Mesenteric fat pad (tissue), 1 donor: ENCODE data around the gene SIGLEC14. TPM values are rescaled to one million over a fixed set of nuclear protein-coding genes. Genes with fewer than 3 reads are reported as not detected.
"Not testable (repeated sequence)": the region's sequence is repeated elsewhere in the genome, so short reads cannot be mapped to it uniquely, and the experiment has no call there.

Experiments
- DNase-seq: peaks from one replicate; pipeline ENCODE4 v3.0.0-alpha.2; 2020; ENCODE audit warnings: low spot score
- total RNA-seq: library from RNA; stranded (reverse); fragmentation: NEBNext Ultra II Directional; extraction: Animal tissue kit (Norgen Biotek cat#: 25700); gene quantifications from one replicate; pipeline ENCODE4 v1.2.1, GENCODE V29; 2021
- donor health status: DM: yes; HTN: yes; CAD: no.

The SIGLEC14 gene
- total RNA-seq, 1 donor from 2014 or later: 12.5 TPM

DNA sequence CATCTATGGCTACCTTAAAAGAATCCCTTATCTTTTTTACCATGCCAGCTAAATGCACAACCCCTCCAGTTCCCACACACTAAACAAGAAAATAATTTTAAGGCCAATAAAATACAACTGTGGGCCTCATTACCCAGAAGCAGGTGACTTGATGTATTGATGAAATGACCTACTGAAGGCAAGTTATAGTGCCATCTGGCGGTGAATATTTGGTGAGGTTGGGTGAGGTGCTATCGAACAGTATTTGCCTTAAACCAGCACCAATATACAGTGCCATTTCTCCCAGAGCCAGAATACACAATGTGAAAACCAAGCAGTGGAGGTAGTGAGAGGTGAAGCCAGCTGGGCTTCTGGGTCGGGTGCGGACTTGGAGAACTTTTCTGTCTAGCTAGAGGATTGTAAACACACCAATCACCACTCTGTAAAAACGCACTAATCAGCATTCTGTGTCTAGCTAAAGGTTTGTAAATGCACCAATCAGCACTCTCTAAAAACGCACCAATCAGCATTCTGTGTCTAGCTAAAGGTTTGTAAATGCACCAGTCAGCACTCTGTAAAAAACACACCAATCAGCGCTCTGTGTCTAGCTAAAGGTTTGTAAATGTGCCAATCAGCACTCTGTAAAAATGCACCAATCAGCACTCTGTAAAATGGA is 29.4 kb upstream of the SIGLEC14 start:
- DNase-seq: not testable (repeated sequence)

DNA sequence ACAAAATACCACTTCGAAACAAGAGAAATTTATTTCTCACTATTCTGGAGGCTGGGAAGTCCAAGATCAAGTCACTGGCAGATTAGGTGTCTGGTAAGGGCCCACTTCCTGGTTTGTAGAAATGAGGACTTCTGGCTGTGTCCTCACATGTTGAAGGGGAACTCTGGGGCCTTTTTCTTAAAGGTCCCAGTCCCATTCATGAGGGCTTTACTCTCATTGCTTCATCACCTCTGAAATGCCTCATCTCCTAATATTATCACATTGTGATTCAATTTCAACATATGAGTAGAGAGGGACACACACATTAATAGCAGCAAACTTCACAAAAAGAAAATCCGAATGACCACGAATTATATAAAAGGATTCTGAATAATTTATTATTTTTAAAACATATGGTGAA is 21.6 kb upstream of the SIGLEC14 start:
- no peak for DNase-seq

DNA sequence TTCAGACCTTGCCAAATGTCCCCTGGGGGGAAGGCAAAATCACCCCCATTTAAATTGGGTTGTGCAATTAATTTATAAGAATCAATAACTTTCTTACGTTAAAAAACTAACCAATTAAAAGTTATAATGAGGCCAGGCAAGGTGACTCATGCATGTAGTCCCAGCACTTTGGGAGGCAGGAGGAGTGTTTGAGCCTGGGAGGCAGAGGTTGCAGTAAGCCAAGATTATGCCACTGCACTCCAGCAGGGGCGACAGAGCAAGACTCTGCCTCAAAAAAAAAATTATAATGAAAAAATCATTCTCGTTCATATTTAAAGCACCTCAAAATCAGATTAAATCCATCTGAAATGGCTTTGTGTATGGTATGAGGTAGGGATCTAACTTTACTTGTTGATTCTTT is 18.4 kb upstream of the SIGLEC14 start:
- no peak for DNase-seq

DNA sequence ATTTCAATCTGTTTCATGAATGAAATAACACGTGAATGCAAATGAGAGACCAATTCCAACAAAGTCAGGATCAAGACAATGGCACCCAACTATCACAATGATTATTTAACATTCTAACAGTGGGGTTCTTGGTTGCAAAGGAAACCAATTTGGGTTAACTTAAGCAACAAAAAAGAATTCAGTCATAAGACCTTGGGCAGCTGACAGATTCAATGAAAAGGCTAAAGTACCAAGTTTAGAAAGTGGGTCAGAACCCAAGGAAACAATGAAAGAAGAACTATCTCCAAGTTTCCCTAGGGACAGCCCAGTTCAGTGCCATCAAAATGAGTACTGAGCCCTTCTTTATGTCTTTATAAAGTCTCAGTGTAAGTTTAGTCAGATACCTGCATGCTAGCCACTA is 17.5 kb upstream of the SIGLEC14 start:
- no peak for DNase-seq

DNA sequence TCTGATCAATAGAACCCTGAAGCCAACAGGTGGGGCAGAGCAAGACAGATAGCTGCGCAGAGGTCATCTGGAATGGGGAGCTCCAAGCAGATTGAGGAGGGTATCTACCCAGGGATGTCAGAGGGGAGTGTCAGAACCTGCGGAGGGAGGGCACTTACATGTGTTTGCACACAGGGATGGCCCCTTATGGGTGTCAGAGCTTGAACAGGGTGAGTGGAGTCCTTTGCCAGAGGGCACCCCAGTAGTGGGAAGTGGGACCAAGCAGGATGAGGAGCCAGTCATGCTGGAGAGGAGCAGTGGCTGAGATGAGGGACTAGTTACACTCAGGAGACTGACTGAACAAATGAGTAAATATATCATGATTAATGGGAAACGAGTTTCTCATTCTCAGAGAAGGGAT is 17.0 kb upstream of the SIGLEC14 start:
- DNase-seq: no peak

DNA sequence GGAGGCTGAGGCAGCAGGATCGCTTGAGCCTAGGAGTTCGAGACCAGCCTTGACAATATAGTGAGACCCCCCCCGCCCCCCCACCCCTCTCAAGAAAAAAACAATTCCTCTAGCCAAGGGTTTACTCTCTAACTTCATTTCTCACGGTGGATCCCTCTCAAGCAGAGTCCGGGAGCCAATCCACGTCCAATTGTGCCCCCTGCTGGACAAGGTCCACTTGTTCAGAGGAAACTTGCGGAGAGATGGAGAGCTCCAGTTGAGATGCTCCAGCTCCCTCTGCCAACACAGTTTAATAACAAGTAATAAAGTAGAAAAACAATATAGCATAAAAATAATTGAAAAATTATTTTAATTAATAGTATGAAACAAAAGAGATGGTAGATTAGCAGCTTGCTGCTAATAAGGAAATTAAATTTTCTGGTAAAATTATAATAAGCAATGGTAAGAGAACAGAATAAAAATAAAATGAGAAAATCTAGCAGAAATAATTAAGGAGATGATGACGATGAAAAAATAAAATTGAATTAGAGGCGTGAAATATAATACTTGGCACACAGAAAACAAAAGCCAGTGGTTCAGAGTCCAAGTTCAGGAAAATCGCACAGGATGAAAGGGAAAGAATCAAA is 14.5 kb upstream of the SIGLEC14 start:
- no peak for DNase-seq

DNA sequence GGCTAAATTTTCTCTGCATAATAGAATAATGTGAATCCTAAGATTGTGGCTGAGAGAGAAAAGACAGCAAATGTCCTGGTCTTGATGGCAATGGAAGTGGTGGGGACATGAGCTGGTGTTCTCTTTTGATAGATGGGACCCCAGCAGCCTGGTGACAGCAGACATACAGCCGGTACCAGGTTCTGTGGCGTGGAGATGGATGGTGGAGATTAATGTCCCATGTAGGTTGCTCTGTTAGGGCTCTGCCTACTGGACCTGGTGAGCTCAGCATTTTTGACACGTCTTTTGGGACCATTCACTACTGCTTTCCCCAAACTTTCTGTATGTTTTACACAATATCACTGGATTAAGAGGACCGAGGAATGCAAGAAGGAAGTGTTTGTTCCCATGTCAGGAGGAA is 8.2 kb upstream of the SIGLEC14 start:
- no peak for DNase-seq

DNA sequence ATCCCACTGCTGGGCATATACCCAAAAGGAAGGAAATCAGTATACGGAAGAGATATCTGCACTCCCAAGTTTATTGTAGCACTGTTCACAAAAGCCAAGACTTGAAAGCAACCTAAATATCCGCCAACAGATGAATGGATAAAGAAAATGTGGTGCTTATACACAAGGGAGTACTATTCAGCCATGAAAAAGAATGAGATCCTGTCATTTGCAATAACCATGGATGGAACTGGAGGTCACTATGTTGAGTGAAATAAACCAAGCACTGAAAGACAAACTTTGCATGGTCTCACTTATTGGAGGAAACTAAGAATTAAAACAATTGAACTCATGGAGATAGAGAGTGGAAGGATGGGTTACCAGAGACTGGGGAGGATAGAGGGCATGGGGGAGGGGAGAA is 6.5 kb upstream of the SIGLEC14 start:
- DNase-seq: no peak

DNA sequence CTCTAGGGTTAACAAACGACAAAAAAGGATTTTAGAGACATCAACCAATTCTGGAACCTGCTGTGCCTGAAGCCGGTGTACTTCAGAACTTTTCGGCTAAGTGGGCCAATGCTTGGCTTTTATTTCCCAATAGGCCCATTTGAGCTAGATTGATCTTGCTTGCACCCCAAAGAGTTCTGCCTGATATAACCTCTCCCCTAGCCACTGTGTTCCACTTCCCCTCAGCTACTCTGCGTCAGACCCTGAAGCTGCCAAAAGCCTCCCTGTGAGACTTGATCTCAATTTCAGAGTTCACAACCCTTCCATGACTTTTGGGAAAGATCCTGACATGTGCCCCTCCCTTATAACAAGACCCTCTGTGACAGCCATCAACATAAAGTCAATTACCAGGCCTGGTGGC is 5.6 kb upstream of the SIGLEC14 start:
- DNase-seq: no peak

DNA sequence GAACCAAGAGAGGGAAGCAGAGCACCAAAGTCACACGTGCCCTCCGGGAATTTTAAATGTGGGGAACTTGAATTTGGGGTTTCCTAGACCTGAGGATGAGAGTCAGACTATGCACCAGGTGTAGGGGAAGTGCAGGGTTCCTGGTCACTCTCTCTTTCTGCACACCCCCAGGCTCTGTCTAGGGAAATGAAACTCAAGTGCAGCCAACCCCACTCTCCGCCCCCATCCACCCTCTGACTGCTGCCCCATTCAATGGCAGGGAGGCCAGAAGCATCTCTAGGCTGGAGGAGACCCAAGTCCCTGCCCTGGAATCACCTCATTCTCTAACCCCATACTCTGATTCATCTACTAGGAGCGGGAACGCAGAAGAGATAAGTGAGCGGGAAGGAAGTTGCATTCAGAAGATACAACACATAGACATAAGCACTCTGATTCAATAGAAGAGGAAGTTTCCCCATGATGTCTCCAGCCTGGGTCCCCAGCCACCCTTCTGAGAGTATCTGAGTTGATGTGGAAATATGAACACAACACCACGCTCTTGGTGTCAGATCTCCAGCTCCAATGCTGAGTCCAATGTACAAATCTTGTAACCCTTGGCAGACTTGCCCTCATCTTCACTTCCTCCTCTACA is 4.7 kb upstream of the SIGLEC14 start:
- DNase-seq: no peak

DNA sequence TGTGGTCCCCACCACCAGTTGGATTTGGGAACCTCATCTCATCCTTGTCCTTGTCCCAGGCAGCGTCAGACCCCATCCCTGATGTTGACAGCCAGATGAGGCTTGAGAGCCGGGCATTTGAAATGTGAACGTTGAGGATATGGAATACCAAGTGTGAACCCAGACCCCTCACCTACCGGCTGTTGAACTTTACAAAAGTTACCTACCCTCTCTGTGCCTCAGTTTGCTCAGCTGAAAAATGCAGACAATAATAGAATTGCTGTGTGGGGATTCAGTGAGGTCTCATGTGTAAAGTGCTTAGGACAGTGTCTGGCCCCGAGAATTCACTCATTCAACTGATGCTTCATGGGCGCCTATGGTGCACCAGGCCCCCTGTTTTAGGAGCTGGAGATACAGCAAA is 693 bp upstream of the SIGLEC14 start:
- no peak for DNase-seq

DNA sequence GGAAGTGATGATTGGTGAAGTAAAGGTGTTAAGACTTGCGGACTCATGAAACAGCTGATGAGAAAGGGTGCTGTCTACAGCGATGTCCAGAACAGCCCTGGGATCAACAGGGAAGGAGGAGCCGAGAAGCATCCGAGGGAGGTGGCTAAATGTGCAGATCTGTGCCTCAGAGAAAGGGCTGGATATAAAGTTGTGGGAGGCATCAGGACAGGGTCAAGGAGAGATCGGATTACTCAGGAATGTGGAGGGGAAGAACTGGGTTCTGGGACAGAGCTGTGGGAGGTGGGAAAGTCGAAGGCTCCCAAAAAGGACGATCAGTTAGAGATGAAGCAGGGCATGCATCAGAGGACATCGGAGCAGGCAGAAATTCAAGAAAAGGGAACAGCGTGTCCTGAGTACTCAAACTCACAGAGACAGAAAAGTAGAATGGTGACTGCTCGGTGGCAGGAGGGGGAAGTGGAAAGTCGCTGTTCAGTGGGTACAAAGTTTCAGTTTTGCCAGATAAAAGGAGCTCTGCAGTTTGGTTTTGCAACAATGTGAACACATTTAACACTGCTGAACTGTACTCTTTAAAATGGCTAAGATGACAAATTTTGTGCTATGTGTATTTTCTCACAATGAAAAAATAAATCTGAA is 1.9 kb downstream of the SIGLEC14 start:
- DNase-seq: no peak

DNA sequence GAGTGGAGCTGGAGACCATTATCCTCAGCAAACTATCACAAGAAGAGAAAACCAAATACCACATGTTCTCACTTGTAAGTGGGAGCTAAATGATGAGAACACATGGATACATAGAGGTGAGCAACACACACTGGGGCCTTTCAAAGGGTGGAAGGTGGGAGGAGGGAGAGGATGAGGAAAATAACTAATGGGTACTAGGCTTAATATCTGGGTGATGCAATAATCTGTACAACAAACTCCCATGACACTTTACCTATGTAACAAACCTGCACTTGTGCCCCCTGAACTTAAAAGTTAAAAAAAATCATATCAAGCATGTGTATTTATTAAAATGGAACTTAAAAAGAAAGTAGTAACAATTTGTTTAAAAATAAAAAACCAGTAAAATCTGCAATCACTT is 5.0 kb downstream of the SIGLEC14 start:
- no peak for DNase-seq

DNA sequence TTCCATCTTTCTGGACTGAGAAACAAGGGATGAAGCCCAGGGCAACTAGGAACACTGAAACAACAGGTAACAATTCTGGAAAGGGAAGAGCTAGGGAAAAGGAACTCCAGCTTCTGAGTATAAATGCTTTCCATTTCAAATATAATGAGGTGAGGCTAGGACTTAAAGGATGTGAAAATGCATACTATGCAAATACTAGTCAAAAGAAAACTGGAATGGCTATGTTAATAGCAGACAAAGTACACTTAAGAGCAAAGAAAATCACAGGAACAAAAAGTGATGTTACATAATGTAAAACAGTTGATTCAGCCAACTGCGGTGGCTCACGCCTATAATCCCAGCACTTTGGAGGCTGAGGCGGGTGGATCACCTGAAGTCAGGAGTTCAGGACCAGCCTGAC is 6.2 kb downstream of the SIGLEC14 start:
- DNase-seq: no peak

DNA sequence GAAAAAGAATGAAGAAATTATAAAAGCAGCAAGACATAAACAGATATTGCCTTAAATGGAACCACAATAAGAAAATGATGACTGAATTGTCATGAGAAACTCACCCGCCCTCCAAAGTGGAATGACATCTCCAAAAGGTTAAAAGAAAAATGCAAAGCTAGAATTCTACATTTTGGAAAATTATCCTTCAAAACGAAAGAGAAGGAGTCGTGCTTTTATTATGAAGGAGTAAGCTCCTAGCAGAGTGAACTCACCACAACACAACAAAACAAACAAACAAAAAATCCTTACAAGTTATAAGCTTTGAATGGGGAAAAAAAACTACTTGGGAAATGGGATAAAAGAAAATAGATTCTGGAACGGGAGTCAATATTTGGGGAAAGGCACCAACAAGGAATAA is 6.7 kb downstream of the SIGLEC14 start:
- DNase-seq: no peak

DNA sequence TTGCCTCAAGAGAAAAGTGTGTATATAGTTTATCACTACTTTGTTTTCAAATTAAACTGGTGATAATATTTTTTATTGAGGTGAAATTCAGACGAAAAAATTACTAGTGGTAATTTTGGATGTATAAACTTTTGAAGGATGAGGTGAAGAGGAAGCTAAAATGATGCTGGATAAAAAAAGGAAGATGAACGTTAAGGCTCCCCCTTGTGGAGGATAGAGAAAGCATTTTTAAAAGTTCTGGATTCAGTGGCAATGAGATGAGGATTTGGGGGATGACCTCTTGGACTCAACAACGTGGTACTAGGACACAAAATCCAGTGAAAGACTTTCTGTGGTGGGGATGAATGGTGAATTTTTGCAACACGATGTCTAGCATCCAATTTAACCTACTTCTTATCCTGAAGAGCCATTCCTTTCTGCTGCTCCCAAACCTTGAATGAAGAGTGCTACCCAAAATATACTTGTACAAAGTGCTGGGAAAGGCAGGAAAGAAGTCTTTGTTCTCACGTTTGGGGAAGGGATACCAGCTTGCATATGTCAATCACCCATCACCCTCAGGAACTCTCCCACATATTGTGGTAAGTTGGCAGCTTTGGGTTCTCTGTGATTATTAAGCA is 9.2 kb downstream of the SIGLEC14 start:
- DNase-seq: no peak

DNA sequence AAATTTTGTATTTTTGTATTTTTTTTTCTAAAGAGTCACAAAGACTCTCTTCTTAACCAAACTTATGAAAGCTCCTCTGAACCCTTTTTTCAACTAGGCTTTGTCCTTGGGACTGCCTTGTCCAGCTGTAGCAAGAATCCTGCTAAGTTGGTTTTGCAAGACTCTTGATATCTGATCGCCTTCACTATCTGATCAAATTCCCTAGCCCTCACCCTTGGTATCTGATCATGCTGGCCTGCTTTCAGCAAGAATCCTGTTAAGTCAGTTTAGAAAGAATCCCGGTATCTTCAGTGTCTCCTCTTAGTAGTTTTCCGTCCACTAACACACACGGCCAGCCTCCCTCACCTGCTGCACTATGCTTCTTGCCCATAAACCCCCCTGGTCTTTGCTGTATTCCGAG is 14.5 kb downstream of the SIGLEC14 start:
- DNase-seq: no peak

DNA sequence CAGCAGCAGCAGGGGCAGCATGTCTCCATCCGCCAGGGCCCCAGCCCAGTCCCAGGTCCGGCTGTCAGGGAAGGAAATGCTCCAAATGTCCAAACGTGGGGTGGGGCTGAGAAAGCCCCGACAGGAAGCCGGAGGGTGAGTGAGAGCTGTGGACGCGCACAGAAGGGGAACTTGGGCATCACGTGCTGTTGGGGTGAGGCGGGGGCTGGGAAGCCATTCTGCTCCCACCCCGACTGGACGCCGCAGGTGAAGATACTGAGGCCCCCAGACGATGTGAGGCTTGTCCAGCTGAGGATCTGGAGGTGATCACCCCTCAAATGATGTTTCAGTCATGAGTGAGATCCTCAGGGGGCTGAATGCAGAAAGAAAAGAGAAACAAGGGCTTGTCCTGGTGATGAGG is 16.3 kb downstream of the SIGLEC14 start, which contains the start of gene SIGLEC5:
SIGLEC5 (minus strand) TSS at position 87 of the 400 bp plus-strand sequence; CDS start at position 21, 66 bp downstream.
- DNase-seq: not testable (repeated sequence)

DNA sequence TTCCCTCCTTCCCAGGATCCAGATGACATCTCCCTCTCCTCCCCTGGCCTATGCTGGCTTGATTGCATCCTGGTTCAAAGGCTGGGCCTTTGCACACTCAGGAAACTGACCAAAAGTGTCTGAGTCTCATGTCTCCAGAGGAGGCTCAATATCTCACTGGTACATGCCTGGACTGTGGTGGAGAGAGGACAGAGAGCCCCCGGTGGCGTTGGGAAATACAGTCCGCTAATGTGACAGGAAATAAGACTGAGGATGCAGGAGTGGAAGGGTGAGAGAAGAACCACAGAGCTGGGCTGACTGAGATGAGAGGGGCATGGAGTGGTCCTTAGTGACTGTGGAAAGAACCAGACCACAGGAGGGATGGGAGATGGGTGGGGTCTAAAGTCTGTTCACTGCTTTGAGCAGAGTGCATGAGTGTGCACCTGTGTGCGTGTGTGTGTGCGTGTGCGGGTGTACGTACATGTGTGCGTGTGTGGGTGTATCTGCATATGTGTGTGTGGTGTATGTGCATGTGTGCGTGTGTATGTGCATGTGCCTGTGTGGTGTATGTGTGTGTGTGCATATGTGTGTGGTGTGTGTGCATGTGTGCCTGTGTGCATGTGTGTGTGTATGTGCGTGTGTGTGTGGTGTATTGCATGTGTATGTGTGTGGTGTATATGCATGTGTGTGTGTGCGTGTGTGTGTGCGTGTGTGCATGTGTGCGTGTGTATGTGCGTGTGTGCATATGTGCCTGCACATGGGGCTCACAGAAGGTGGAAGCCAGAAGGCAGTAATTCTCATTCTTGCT is 18.3 kb downstream of the SIGLEC14 start:
- DNase-seq: no peak

DNA sequence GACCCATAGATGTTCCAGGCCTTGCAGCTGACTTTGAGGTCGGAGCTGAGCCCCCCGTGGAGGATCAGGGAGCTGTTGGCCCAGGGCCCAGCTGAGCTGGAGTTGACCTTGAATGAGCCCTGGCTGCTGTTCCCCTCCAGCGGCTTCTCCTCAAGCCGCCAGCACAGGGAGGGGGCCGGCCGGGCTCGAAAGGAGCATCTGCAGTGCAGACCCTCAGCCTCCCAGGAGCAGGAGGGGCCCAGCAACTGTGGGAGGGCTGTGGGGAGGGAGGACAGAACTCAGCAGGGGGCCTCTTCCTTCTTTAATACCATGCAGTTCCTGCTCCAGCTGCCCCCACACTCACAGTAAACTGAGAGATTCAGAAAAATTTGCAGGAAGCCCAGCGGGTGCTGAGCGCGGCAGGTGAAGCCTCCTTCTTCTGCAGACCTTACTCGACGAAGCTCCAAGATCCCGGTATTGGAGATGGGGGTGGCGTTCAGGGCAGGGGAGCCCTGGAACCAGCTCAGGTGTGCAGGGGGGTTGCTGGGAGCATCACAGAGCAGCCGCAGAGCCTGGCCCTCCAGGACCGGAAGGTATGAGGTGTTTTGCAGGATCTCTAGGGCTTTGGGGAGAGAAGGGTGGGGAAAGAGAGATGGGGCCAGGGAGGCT is 19.0 kb downstream of the SIGLEC14 start:
- DNase-seq: no peak

DNA sequence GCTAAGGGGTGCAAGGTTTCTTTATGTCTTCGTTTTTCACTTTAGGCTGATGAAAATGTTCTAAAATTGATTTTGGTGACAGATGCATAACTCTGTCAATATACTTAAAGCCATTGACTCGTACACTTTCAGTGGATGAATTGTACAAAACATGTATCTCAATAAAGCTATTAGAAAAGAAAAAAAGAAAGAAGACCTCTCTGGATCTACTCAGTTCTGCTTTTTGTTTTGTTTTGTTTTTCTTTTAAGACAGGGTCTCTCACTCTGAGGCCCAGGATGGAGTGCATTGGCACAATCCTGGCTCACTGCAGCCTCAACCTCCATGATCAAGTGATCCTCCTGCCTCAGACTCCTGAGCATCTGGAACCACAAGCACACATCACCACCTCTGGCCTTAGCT is 19.9 kb downstream of the SIGLEC14 start:
- no peak for DNase-seq
